Mononuclear cell (primary cell): ENCODE results near the gene EBF4. TPM values are rescaled to one million over a fixed set of nuclear protein-coding genes. Genes with fewer than 3 reads are reported as not detected.

Experiments used
- H3K27me3 ChIP-seq: 2 replicates; pipeline ENCODE4 v1.6.0; 2011; ENCODE audit warnings: low read length, control low read depth; ENCODE audit not compliant: insufficient read depth
- H3K4me1 ChIP-seq: 2 replicates; pipeline ENCODE4 v1.5.1; 2011; ENCODE audit warnings: mild to moderate bottlenecking, low read length, control low read depth; ENCODE audit not compliant: insufficient read depth
- H3K4me3 ChIP-seq: 2 replicates; pipeline ENCODE4 v1.5.1; 2011; ENCODE audit warnings: mild to moderate bottlenecking, low read length, moderate library complexity
- H3K9me3 ChIP-seq: 2 replicates; pipeline ENCODE4 v1.5.1; 2011; ENCODE audit warnings: low read depth, mild to moderate bottlenecking, control low read depth, low read length
- total RNA-seq: library from RNA; depleted of rRNA; stranded (reverse); fragments of >200 nt; gene quantifications from one replicate; pipeline ENCODE4 v1.2.3, GENCODE V29; 2012

The EBF4 gene, protein sequence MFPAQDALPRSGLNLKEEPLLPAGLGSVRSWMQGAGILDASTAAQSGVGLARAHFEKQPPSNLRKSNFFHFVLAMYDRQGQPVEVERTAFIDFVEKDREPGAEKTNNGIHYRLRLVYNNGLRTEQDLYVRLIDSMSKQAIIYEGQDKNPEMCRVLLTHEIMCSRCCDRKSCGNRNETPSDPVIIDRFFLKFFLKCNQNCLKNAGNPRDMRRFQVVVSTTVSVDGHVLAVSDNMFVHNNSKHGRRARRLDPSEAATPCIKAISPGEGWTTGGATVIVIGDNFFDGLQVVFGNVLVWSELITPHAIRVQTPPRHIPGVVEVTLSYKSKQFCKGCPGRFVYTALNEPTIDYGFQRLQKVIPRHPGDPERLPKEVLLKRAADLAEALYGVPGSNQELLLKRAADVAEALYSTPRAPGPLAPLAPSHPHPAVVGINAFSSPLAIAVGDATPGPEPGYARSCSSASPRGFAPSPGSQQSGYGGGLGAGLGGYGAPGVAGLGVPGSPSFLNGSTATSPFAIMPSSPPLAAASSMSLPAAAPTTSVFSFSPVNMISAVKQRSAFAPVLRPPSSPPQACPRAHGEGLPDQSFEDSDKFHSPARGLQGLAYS
- 0.63 TPM for total RNA-seq

GRCh38 chr20:2692036-2692885, at the start of gene EBF4:
EBF4 (plus strand) TSS chr20:2692780; CDS start chr20:2693646, 866 bp downstream.
- Histone ChIP-seq H3K4me1 (peaks cover 24% of the 10 kb centered on the region), H3K9me3 (no peaks in the 10 kb centered on the region), H3K4me3 (peak within 1 kb of the TSS; percentile 10), H3K27me3 (peaks cover 52% of the 10 kb centered on the region)

GRCh38 chr20:2643708-2644107, 48.9 kb upstream of the EBF4 start:
- Histone ChIP-seq H3K27me3 (no peaks in the 10 kb centered on the region), H3K4me3 (no peak overlapping the region), H3K9me3 (no peaks in the 10 kb centered on the region), H3K4me1 (no peaks in the 10 kb centered on the region)

- Histone ChIP-seq H3K4me3 (peak within 1 kb of the TSS; percentile 77), H3K27me3 (no peaks in the 10 kb centered on the region), H3K9me3 (no peaks in the 10 kb centered on the region), H3K4me1 (peaks cover 32% of the 10 kb centered on the region)
Observed at GRCh38 chr20:2651772-2652723, 40.5 kb upstream of the EBF4 start, which contains the start of gene NOP56. NOP56 (plus strand) TSS chr20:2652632; CDS start chr20:2652661, 29 bp downstream.

DNA sequence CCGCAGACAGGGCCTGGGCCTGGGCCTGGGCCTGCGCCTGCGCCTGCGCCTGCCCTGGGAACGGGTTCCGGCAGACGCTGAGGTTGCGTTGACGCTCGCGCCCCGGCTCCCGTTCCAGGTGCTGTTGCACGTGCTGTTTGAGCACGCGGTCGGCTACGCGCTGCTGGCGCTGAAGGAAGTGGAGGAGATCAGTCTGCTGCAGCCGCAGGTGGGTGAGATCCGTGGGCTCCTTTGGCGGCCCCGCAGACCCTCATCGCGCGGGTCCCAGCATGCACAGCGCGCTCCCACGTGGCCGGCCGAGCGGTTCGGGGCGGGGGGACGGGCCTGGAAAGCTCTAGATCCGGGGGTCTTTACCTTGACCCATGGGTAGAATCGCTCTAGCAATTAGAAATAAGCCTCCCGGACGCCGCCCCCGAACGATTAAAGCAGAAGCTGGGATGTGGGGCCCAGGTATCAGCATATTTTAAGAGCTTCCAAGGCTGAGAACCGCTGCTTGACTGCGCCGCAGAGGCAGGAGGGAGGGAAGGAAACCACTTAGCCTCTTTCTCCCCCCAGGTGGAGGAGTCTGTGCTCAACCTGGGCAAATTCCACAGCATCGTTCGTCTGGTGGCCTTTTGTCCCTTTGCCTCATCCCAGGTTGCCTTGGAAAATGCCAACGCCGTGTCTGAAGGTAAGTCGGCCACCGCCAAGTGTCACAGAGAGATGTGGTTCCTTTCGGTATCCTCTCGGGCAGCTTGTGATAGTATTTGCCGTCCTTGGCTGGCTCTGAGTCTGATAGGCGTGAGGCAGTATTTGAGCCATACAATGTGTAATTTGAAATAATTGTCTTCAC, 39.6 kb upstream of the EBF4 start:
- peak overlapping the region; percentile 77 for H3K4me3 ChIP-seq

DNA sequence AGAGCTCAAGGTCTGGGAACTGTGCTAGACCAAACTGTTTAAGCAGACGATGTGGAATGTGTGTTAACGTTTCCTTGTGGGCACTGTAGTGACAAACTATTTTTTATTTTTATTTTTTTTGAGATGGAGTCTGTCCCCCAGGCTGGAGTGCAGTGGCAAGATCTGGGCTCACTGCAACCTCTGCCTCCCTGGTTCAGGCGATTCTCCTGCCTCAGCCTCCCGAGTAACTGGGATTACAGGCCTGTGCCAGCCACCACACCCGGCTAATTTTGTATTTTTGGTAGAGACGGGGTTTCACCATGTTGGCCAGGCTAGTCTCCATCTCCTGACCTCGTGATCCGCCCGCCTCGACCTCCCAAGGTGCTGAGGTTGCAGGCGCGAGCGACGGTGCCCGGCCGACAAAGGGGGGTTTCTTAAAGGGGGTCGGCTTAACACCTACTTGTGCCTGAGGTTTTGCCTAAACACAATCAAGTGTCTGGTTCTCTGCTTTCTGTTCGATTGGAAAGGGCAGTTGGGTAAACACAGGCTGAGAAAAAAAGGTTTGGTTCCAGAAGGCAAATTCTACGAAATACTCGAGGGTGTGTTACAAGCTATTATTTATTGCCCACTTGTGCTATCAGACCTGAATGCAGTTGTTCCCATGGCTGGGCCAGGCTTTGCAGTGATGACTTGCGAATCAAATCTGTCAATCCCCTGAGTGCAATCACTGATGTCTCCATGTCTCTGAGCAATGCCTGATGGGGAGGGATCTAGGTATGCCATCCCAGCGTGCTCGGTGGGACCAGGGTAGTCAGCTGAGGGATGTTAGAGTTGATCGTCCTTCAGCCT, 38.8 kb upstream of the EBF4 start:
- Histone ChIP-seq H3K4me3 (peak overlapping the region; percentile 77), H3K27me3 (no peaks in the 10 kb centered on the region), H3K4me1 (peaks cover 32% of the 10 kb centered on the region), H3K9me3 (no peaks in the 10 kb centered on the region)

More for the DNA sequence above, 39.6 kb upstream of the EBF4 start:
- H3K27me3 ChIP-seq = no peaks in the 10 kb centered on the region
- peaks cover 32% of the 10 kb centered on the region for H3K4me1 ChIP-seq
- no peaks in the 10 kb centered on the region for H3K9me3 ChIP-seq

GRCh38 chr20:2654384-2654822, 38.2 kb upstream of the EBF4 start:
- no peak overlapping the region for H3K4me3 ChIP-seq

GRCh38 chr20:2654831-2655230, 37.7 kb upstream of the EBF4 start:
- H3K4me3 ChIP-seq = no peak overlapping the region
- H3K9me3 ChIP-seq = no peaks in the 10 kb centered on the region
- H3K4me1 ChIP-seq = peaks cover 32% of the 10 kb centered on the region
- H3K27me3 ChIP-seq = no peaks in the 10 kb centered on the region

More at GRCh38 chr20:2654384-2654822, 38.2 kb upstream of the EBF4 start:
- Histone ChIP-seq H3K9me3 (no peaks in the 10 kb centered on the region), H3K4me1 (peaks cover 32% of the 10 kb centered on the region), H3K27me3 (no peaks in the 10 kb centered on the region)

- Histone ChIP-seq H3K27me3 (no peaks in the 10 kb centered on the region), H3K4me1 (peaks cover 32% of the 10 kb centered on the region), H3K9me3 (no peaks in the 10 kb centered on the region), H3K4me3 (no peak overlapping the region)
Observed at GRCh38 chr20:2655331-2656116, 37.1 kb upstream of the EBF4 start.

- H3K4me1 ChIP-seq = peaks cover 25% of the 10 kb centered on the region
- no peak overlapping the region for H3K4me3 ChIP-seq
- no peaks in the 10 kb centered on the region for H3K27me3 ChIP-seq
- H3K9me3 ChIP-seq = no peaks in the 10 kb centered on the region
Observed at GRCh38 chr20:2656471-2657117, 36.0 kb upstream of the EBF4 start.

GRCh38 chr20:2657241-2657640, 35.3 kb upstream of the EBF4 start:
- Histone ChIP-seq H3K4me3 (no peak overlapping the region), H3K27me3 (no peaks in the 10 kb centered on the region), H3K4me1 (peaks cover 22% of the 10 kb centered on the region), H3K9me3 (no peaks in the 10 kb centered on the region)

GRCh38 chr20:2657674-2658073, 34.9 kb upstream of the EBF4 start:
- Histone ChIP-seq H3K4me3 (no peak overlapping the region), H3K27me3 (no peaks in the 10 kb centered on the region), H3K9me3 (no peaks in the 10 kb centered on the region), H3K4me1 (peaks cover 22% of the 10 kb centered on the region)
